ENCODE data around the gene FAXC.

- no peak for TF ChIP-seq REST (IDR thresholded peaks at IDR 0.05; ENCODE audit: low read depth)
- TF ChIP-seq YY1 (IDR thresholded peaks at IDR 0.05; ENCODE audit: low read depth) = no peak
- TF ChIP-seq TCF12 (IDR thresholded peaks at IDR 0.05; ENCODE audit: low read depth) = no peak
- no peak for TF ChIP-seq MAX (IDR thresholded peaks at IDR 0.05)
Measured at GRCh38 chr6:99344289-99344688, 5.2 kb downstream of the FAXC start.

Data from Ishikawa (cell line).